ENCODE results near the gene CYP4F22.
"Not testable (repeated sequence)": the region's sequence is repeated elsewhere in the genome, so short reads cannot be mapped to it uniquely, and the experiment has no call there.

Gene CYP4F22

DNA sequence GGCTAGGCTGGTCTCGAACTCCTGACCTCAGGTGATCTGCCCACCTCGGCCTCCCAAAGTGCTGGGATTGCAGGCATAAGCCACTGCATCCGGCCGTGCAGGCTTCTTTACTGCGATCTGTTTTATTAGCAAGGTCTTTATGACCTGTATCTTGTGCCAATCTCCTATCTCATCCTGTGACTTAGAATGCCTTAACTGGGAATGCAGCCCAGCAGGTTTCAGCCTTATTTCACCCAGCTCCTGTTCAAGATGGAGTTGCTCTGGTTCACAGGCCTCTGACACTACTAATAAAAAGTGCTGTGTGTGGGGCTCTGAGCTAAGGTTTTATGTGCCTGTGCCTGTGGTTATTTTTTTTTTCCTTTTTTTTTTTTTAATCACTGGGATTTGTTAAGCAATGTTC is 22.6 kb upstream of the CYP4F22 start:
- not testable (repeated sequence) for H2AK5ac ChIP-seq (ENCODE audit: low read length); H3K36me3 ChIP-seq (ENCODE audit: control insufficient read depth, insufficient read depth, low read length); H3K4me2 ChIP-seq (ENCODE audit: low read length); H3K27ac ChIP-seq (ENCODE audit: low read depth, low read length); H3K18ac ChIP-seq (ENCODE audit: low read length); H2BK120ac ChIP-seq (ENCODE audit: low read depth, low read length); H3K4me3 ChIP-seq (ENCODE audit: low read length); H3K79me2 ChIP-seq (ENCODE audit: control insufficient read depth, insufficient read depth, low read length); H4K8ac ChIP-seq (ENCODE audit: low read depth, low read length); H2BK15ac ChIP-seq (replicated peaks; ENCODE audit: low read depth); H2BK5ac ChIP-seq (ENCODE audit: low read length); H4K5ac ChIP-seq (ENCODE audit: low read length); H3K4me1 ChIP-seq (ENCODE audit: control insufficient read depth, low read depth, low read length); H3K23ac ChIP-seq (ENCODE audit: low read length); H3K79me1 ChIP-seq (ENCODE audit: low read length); H3K56ac ChIP-seq (ENCODE audit: low read length); DNase-seq; H3K9ac ChIP-seq (ENCODE audit: low read length); H3K27me3 ChIP-seq (ENCODE audit: insufficient read depth, low read length, poor library complexity); H3K4ac ChIP-seq (ENCODE audit: low read depth, low read length)
- no CpG with 5 or more reads among the region's 5 CpGs for WGBS (ENCODE audit: extremely low coverage, insufficient coverage, low lambda C conversion rate)

DNA sequence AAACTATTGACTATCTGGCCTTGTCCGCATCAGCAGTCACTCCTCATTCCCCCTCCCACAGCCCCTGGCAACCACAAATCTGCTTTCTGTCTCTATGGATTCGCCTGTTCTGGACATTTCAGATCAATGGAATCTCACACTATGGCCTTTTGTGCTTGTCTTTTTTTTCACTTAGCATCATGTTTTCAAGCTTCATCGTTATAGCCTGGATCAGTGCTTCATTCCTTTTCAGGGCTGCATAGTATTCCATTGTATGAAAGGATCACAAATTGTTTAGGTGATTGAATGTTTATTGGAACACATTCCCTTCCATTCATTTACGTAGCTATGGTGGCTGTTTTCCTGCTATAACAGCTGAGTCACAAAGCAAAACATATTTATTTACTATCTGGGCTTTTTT is 21.3 kb upstream of the CYP4F22 start:
- Histone ChIP-seq H3K56ac (ENCODE audit: low read length) (no peak overlapping the region), H3K4ac (ENCODE audit: low read depth, low read length) (no peak overlapping the region), H4K5ac (ENCODE audit: low read length) (no peak overlapping the region), H4K8ac (ENCODE audit: low read depth, low read length) (no peak overlapping the region), H3K18ac (ENCODE audit: low read length) (no peak overlapping the region), H2BK15ac (replicated peaks; ENCODE audit: low read depth) (no peak overlapping the region), H3K23ac (ENCODE audit: low read length) (no peak overlapping the region), H3K79me2 (ENCODE audit: control insufficient read depth, insufficient read depth, low read length) (no peaks in the 10 kb centered on the region), H3K4me1 (ENCODE audit: control insufficient read depth, low read depth, low read length) (no peaks in the 10 kb centered on the region), H3K4me3 (ENCODE audit: low read length) (no peak overlapping the region), H3K27ac (ENCODE audit: low read depth, low read length) (no peak overlapping the region), H2BK120ac (ENCODE audit: low read depth, low read length) (no peak overlapping the region), H2AK5ac (ENCODE audit: low read length) (no peak overlapping the region), H2BK5ac (ENCODE audit: low read length) (no peak overlapping the region), H3K36me3 (ENCODE audit: control insufficient read depth, insufficient read depth, low read length) (no peaks in the 10 kb centered on the region), H3K4me2 (ENCODE audit: low read length) (no peak overlapping the region), H3K9ac (ENCODE audit: low read length) (no peak overlapping the region), H3K27me3 (ENCODE audit: insufficient read depth, low read length, poor library complexity) (no peaks in the 10 kb centered on the region), H3K79me1 (ENCODE audit: low read length) (no peaks in the 10 kb centered on the region)
- DNase-seq, result no peak
- no CpG with 5 or more reads among the region's 4 CpGs for WGBS (ENCODE audit: extremely low coverage, insufficient coverage, low lambda C conversion rate)

DNA sequence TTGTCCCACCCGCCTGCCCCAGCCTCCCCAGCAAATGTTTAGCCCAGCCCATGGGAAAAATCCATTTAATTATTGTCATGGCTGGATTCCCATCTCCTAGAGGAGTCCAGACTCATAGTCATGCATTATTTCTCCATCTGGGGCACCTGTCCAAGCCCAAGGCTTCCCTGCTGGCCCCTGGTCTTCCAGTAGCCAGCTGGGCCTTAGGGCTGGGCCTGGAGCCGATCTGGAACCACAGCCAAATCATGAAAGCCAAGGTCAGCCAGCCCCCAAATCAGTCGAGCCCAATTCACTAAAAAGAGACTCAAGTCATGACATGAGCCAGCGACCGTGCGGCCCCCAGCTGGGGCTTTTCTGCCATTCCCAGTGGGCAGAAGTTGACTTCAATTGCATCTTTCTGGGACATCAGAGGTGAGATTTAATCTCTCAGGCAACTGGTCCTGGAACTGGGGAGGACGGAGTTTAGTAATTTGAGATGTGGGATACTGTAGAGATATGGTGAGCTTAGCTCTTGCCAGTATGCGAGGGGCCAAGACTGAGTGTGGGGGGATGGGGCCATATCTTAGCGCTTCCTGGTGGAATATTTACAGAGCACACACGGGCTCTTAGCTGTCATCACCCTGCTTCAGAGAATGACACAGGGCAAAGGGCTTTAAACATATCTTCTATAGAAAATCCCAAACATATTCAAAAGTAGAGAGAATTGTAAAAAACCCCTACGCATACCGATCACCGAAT is 19.7 kb upstream of the CYP4F22 start:
- no peak for DNase-seq
- no peak overlapping the region for H4K8ac ChIP-seq (ENCODE audit: low read depth, low read length)
- H3K9ac ChIP-seq (ENCODE audit: low read length), result no peak overlapping the region
- H2BK120ac ChIP-seq (ENCODE audit: low read depth, low read length), result no peak overlapping the region
- H3K4me2 ChIP-seq (ENCODE audit: low read length), result no peak overlapping the region
- no peak overlapping the region for H2BK5ac ChIP-seq (ENCODE audit: low read length)
- H3K79me2 ChIP-seq (ENCODE audit: control insufficient read depth, insufficient read depth, low read length), result no peaks in the 10 kb centered on the region
- H3K27me3 ChIP-seq (ENCODE audit: insufficient read depth, low read length, poor library complexity), result no peaks in the 10 kb centered on the region
- no peaks in the 10 kb centered on the region for H3K79me1 ChIP-seq (ENCODE audit: low read length)
- H2AK5ac ChIP-seq (ENCODE audit: low read length), result no peak overlapping the region
- H3K18ac ChIP-seq (ENCODE audit: low read length), result no peak overlapping the region
- H3K27ac ChIP-seq (ENCODE audit: low read depth, low read length), result no peak overlapping the region
- no peak overlapping the region for H3K56ac ChIP-seq (ENCODE audit: low read length)
- H3K4me1 ChIP-seq (ENCODE audit: control insufficient read depth, low read depth, low read length), result no peaks in the 10 kb centered on the region
- no peak overlapping the region for H2BK15ac ChIP-seq (replicated peaks; ENCODE audit: low read depth)
- H3K23ac ChIP-seq (ENCODE audit: low read length), result no peak overlapping the region
- H3K36me3 ChIP-seq (ENCODE audit: control insufficient read depth, insufficient read depth, low read length), result no peaks in the 10 kb centered on the region
- no peak overlapping the region for H3K4ac ChIP-seq (ENCODE audit: low read depth, low read length)
- no peak overlapping the region for H3K4me3 ChIP-seq (ENCODE audit: low read length)
- H4K5ac ChIP-seq (ENCODE audit: low read length), result no peak overlapping the region
- WGBS (ENCODE audit: extremely low coverage, insufficient coverage, low lambda C conversion rate), result 100% methylated on average over 3 of the region's 13 CpGs

- H4K8ac ChIP-seq (ENCODE audit: low read depth, low read length), result no peak overlapping the region
- H3K27me3 ChIP-seq (ENCODE audit: insufficient read depth, low read length, poor library complexity), result no peaks in the 10 kb centered on the region
- H2BK15ac ChIP-seq (replicated peaks; ENCODE audit: low read depth), result no peak overlapping the region
- WGBS (ENCODE audit: extremely low coverage, insufficient coverage, low lambda C conversion rate), result no CpG with 5 or more reads among the region's 1 CpG
- H3K56ac ChIP-seq (ENCODE audit: low read length), result no peak overlapping the region
- H3K18ac ChIP-seq (ENCODE audit: low read length), result no peak overlapping the region
- DNase-seq, result no peak
- H3K79me1 ChIP-seq (ENCODE audit: low read length), result no peaks in the 10 kb centered on the region
- H2BK5ac ChIP-seq (ENCODE audit: low read length), result no peak overlapping the region
- H3K36me3 ChIP-seq (ENCODE audit: control insufficient read depth, insufficient read depth, low read length), result no peaks in the 10 kb centered on the region
- H4K5ac ChIP-seq (ENCODE audit: low read length), result no peak overlapping the region
- H3K4me2 ChIP-seq (ENCODE audit: low read length), result no peak overlapping the region
- no peak overlapping the region for H2AK5ac ChIP-seq (ENCODE audit: low read length)
- no peak overlapping the region for H3K4ac ChIP-seq (ENCODE audit: low read depth, low read length)
- no peaks in the 10 kb centered on the region for H3K4me1 ChIP-seq (ENCODE audit: control insufficient read depth, low read depth, low read length)
- no peak overlapping the region for H3K4me3 ChIP-seq (ENCODE audit: low read length)
- no peak overlapping the region for H2BK120ac ChIP-seq (ENCODE audit: low read depth, low read length)
- H3K23ac ChIP-seq (ENCODE audit: low read length), result no peak overlapping the region
- no peak overlapping the region for H3K9ac ChIP-seq (ENCODE audit: low read length)
- H3K27ac ChIP-seq (ENCODE audit: low read depth, low read length), result no peak overlapping the region
- no peaks in the 10 kb centered on the region for H3K79me2 ChIP-seq (ENCODE audit: control insufficient read depth, insufficient read depth, low read length)
Measured at GRCh38 chr19:15495151-15495550, 13.2 kb upstream of the CYP4F22 start.

GRCh38 chr19:15498156-15498858 is 10.0 kb upstream of the CYP4F22 start:
- Histone ChIP-seq H2BK120ac (ENCODE audit: low read depth, low read length) (no peak overlapping the region), H4K8ac (ENCODE audit: low read depth, low read length) (no peak overlapping the region), H3K4me2 (ENCODE audit: low read length) (no peak overlapping the region), H3K4ac (ENCODE audit: low read depth, low read length) (no peak overlapping the region), H2BK5ac (ENCODE audit: low read length) (no peak overlapping the region), H3K27ac (ENCODE audit: low read depth, low read length) (no peak overlapping the region), H3K79me1 (ENCODE audit: low read length) (no peaks in the 10 kb centered on the region), H2BK15ac (replicated peaks; ENCODE audit: low read depth) (no peak overlapping the region), H2AK5ac (ENCODE audit: low read length) (no peak overlapping the region), H3K9ac (ENCODE audit: low read length) (no peak overlapping the region), H3K23ac (ENCODE audit: low read length) (no peak overlapping the region), H3K4me1 (ENCODE audit: control insufficient read depth, low read depth, low read length) (no peaks in the 10 kb centered on the region), H3K56ac (ENCODE audit: low read length) (no peak overlapping the region), H3K18ac (ENCODE audit: low read length) (no peak overlapping the region), H4K5ac (ENCODE audit: low read length) (no peak overlapping the region), H3K4me3 (ENCODE audit: low read length) (no peak overlapping the region), H3K27me3 (ENCODE audit: insufficient read depth, low read length, poor library complexity) (no peaks in the 10 kb centered on the region), H3K79me2 (ENCODE audit: control insufficient read depth, insufficient read depth, low read length) (no peaks in the 10 kb centered on the region), H3K36me3 (ENCODE audit: control insufficient read depth, insufficient read depth, low read length) (no peaks in the 10 kb centered on the region)
- WGBS (ENCODE audit: extremely low coverage, insufficient coverage, low lambda C conversion rate), result no CpG with 5 or more reads among the region's 10 CpGs
- DNase-seq, result no peak
